Keratinocyte (primary cell): Measurements from ENCODE around the gene C17orf113. TPM values are rescaled to one million over a fixed set of nuclear protein-coding genes. Genes with fewer than 3 reads are reported as not detected.

Experiments
- DNase-seq: peaks from one replicate; pipeline ENCODE4 v3.0.0-alpha.2; 2011; ENCODE audit warnings: low read depth, missing footprints, low spot score
- FAIRE-seq: peaks from 2 replicates; lab custom pipeline; 2011; peaks lifted over from hg19 to GRCh38; lab: Jason Lieb, UNC
- H2AFZ ChIP-seq: 2 replicates; pipeline ENCODE4 v1.6.0; 2012; ENCODE audit warnings: low read length, control low read depth, inconsistent platforms; ENCODE audit not compliant: control insufficient read depth
- H3K27ac ChIP-seq: 2 replicates; pipeline ENCODE4 v1.5.1; 2011; ENCODE audit warnings: low read length; ENCODE audit not compliant: control insufficient read depth, insufficient read depth
- H3K27me3 ChIP-seq: 3 replicates; pipeline ENCODE4 v1.6.0; 2011; ENCODE audit warnings: low read length; ENCODE audit not compliant: control insufficient read depth, insufficient read depth; ENCODE audit errors: extremely low read depth
- H3K36me3 ChIP-seq, 2 experiments: 2 replicates in 1 of 2; 3 replicates in 1 of 2; pipeline ENCODE4 v1.5.1; 2011; ENCODE audit warnings: low read length in 2 of 2, mild to moderate bottlenecking in 1 of 2; ENCODE audit not compliant: control insufficient read depth in 2 of 2, insufficient read depth in 2 of 2; ENCODE audit errors: extremely low read depth in 1 of 2
- H3K4me1 ChIP-seq: 3 replicates; pipeline ENCODE4 v1.5.1; 2011; ENCODE audit warnings: low read length; ENCODE audit not compliant: control insufficient read depth, insufficient read depth; ENCODE audit errors: extremely low read depth
- H3K4me2 ChIP-seq: 3 replicates; pipeline ENCODE4 v1.6.0; 2011; ENCODE audit warnings: low read depth, low read length; ENCODE audit not compliant: control insufficient read depth, insufficient read depth; ENCODE audit errors: extremely low read depth
- H3K4me3 ChIP-seq, 3 experiments: fragments of 200-600 bp in 1 of 3; sonication (generic) in 1 of 3; 2 replicates in 2 of 3; 3 replicates in 1 of 3; pipeline ENCODE4 v1.5.1; 2011 to 2016; ENCODE audit warnings: low read length in 3 of 3, mild to moderate bottlenecking in 3 of 3, control low read depth in 2 of 3, inconsistent platforms in 1 of 3, low read depth in 1 of 3, mixed read lengths in 1 of 3, mixed run types in 1 of 3, moderate library complexity in 1 of 3; ENCODE audit not compliant: control insufficient read depth in 2 of 3, insufficient read depth in 2 of 3; ENCODE audit errors: extremely low read depth in 1 of 3
- H3K79me2 ChIP-seq: 2 replicates; pipeline ENCODE4 v1.6.0; 2012; ENCODE audit warnings: low read length; ENCODE audit not compliant: control insufficient read depth, insufficient read depth
- H3K9ac ChIP-seq: 3 replicates; pipeline ENCODE4 v1.6.0; 2011; ENCODE audit warnings: low read length; ENCODE audit not compliant: control insufficient read depth, insufficient read depth; ENCODE audit errors: extremely low read depth
- H3K9me1 ChIP-seq: 3 replicates; pipeline ENCODE4 v1.6.0; 2011; ENCODE audit warnings: low read length; ENCODE audit not compliant: control insufficient read depth, insufficient read depth; ENCODE audit errors: extremely low read depth
- H3K9me3 ChIP-seq: 2 replicates; pipeline ENCODE4 v1.5.1; 2012; ENCODE audit warnings: low read depth, low read length; ENCODE audit not compliant: control insufficient read depth
- H4K20me1 ChIP-seq: 3 replicates; pipeline ENCODE4 v1.6.0; 2011; ENCODE audit warnings: low read length; ENCODE audit not compliant: control insufficient read depth, insufficient read depth; ENCODE audit errors: extremely low read depth
- CTCF ChIP-seq, 3 experiments: IDR thresholded peaks in 1 of 3; conservative IDR thresholded peaks in 1 of 3; optimal IDR thresholded peaks in 1 of 3; 2 replicates in 2 of 3; 3 replicates in 1 of 3; pipeline versions ENCODE3 to v1.5.1; 2011; ENCODE audit warnings: low read length in 3 of 3, mild to moderate bottlenecking in 3 of 3, moderate library complexity in 2 of 3, control low read depth in 1 of 3, inconsistent platforms in 1 of 3; ENCODE audit not compliant: insufficient read depth in 2 of 3; ENCODE audit errors: extremely low read depth in 1 of 3
- EZH2 ChIP-seq: IDR thresholded peaks from one replicate; pipeline ENCODE4 v1.6.1; 2012; ENCODE audit warnings: inconsistent platforms, mild to moderate bottlenecking, low read length, moderate library complexity
- dilution Hi-C: fragments of 300-500 bp; cut with MboI; formaldehyde crosslinking; loops from one replicate; pipeline ENCODE4 v1.7.0; 2020; ENCODE audit warnings: low sequenced_read_pairs; ENCODE audit not compliant: extremely low pct_ligation_motif_present
- polyA plus RNA-seq, 5 experiments: library from polyadenylated mRNA; depleted of rRNA in 3 of 5; stranded (reverse) in 3 of 5; stranded (forward) in 1 of 5; unstranded in 1 of 5; fragments of >200 nt; gene quantifications; 1 replicate in 1 of 5; 2 replicates in 3 of 5; 3 replicates in 1 of 5; pipeline versions ENCODE4 v1.2.1 to v1.2.3, GENCODE V29; 2011 to 2012; ENCODE audit warnings: missing spikeins in 2 of 5, low read depth in 1 of 5, low replicate concordance in 1 of 5

C17orf113 gene
- polyA plus RNA-seq, 1 donor (not counting 4 experiments of a cell fraction or from before 2014, with no cell fraction given) = 0.12 TPM

GRCh38 chr17:42087736-42088705 is 37.6 kb upstream of the C17orf113 start:
- Histone ChIP-seq H3K9me3 (no peaks in the 10 kb centered on the region), H2AFZ (no peak overlapping the region), H4K20me1 (no peaks in the 10 kb centered on the region), H3K9ac (no peak overlapping the region), H3K9me1 (no peaks in the 10 kb centered on the region), H3K27ac (no peak overlapping the region), H3K4me2 (no peak overlapping the region), H3K27me3 (peaks cover 15% of the 10 kb centered on the region), H3K4me1 (no peaks in the 10 kb centered on the region), H3K79me2 (no peaks in the 10 kb centered on the region), H3K4me3 (no peak overlapping the region), H3K36me3 (no peaks in the 10 kb centered on the region)
- dilution Hi-C loops = no loop called here
- no peak for FAIRE-seq
- no peak for DNase-seq
- TF ChIP-seq EZH2 = no peak
- no peak for TF ChIP-seq CTCF (optimal IDR thresholded peaks at IDR 0.05 in 1 of 3, IDR thresholded peaks at IDR 0.05 in 1 of 3, conservative IDR thresholded peaks at IDR 0.05 in 1 of 3; ENCODE audit: extremely low read depth in 1 of 3, insufficient read depth in 2 of 3, low read length in 3 of 3)

- Histone ChIP-seq H3K9me3 (no peaks in the 10 kb centered on the region), H2AFZ (no peak overlapping the region), H3K4me3 (no peak overlapping the region), H4K20me1 (no peaks in the 10 kb centered on the region), H3K36me3 (no peaks in the 10 kb centered on the region), H3K27me3 (peaks cover 15% of the 10 kb centered on the region), H3K9ac (no peak overlapping the region), H3K4me2 (no peak overlapping the region), H3K4me1 (no peaks in the 10 kb centered on the region), H3K27ac (no peak overlapping the region), H3K79me2 (no peaks in the 10 kb centered on the region), H3K9me1 (no peaks in the 10 kb centered on the region)
- FAIRE-seq (no peak), DNase-seq (no peak)
- TF ChIP-seq CTCF (optimal IDR thresholded peaks at IDR 0.05 in 1 of 3, IDR thresholded peaks at IDR 0.05 in 1 of 3, conservative IDR thresholded peaks at IDR 0.05 in 1 of 3; ENCODE audit: extremely low read depth in 1 of 3, insufficient read depth in 2 of 3, low read length in 3 of 3) = no peak
- TF ChIP-seq EZH2 = no peak
- dilution Hi-C loops = no loop called here
Measured at GRCh38 chr17:42087042-42087701, 36.8 kb upstream of the C17orf113 start.
